CD4-positive, alpha-beta T cell (primary cell): ENCODE data around the gene SDK1. TPM values are rescaled to one million over a fixed set of nuclear protein-coding genes. Genes with fewer than 3 reads are reported as not detected.

Experiments used
- ATAC-seq: fragments of 200-7000 bp; cut with Tn5 transposase; one replicate; pipeline ENCODE4 v1.10.0; 2022; ENCODE audit warnings: mild to moderate bottlenecking; ENCODE audit not compliant: poor library complexity
- CTCF ChIA-PET: fragments of 350-600 bp; sonication (Branson Sonifier 250); formaldehyde crosslinking; loops from one replicate; lab custom pipeline; 2021; ENCODE audit warnings: antibody characterized with exemption, inconsistent platforms; lab: Charles Lee
- POLR2A ChIA-PET: fragments of 350-600 bp; sonication (Branson Sonifier 250); formaldehyde crosslinking; loops from one replicate; lab custom pipeline; 2021; ENCODE audit warnings: antibody characterized with exemption, inconsistent platforms; lab: Charles Lee
- DNase-seq, 14 experiments: peaks; one replicate each; pipeline ENCODE4 v3.0.0-alpha.2; 2013 to 2020; ENCODE audit warnings: mixed read lengths in 2 of 14
- H3K27ac ChIP-seq, 2 donors: one replicate each; pipeline versions ENCODE4 v1.5.1 to v1.7.0; 2013; ENCODE audit warnings: low read length in 2 of 2, low read depth in 1 of 2, mild to moderate bottlenecking in 1 of 2
- H3K27me3 ChIP-seq, 2 experiments: 1 replicate in 1 of 2; 2 replicates in 1 of 2; pipeline versions ENCODE4 v1.6.1 to v1.7.0; 2013; ENCODE audit warnings: low read length in 2 of 2, control low read depth in 1 of 2, mild to moderate bottlenecking in 1 of 2, moderate library complexity in 1 of 2; ENCODE audit not compliant: insufficient read depth in 2 of 2, control insufficient read depth in 1 of 2
- H3K36me3 ChIP-seq: one replicate; pipeline ENCODE4 v1.6.1; 2013; ENCODE audit warnings: low read length, control low read depth; ENCODE audit not compliant: insufficient read depth
- H3K4me1 ChIP-seq: one replicate; pipeline ENCODE4 v1.6.1; 2013; ENCODE audit warnings: low read length, control low read depth; ENCODE audit not compliant: insufficient read depth
- H3K4me3 ChIP-seq: one replicate; pipeline ENCODE4 v1.5.1; 2013; ENCODE audit warnings: mild to moderate bottlenecking, low read length, moderate library complexity
- H3K9me3 ChIP-seq, 2 experiments: 1 replicate in 1 of 2; 2 replicates in 1 of 2; pipeline versions ENCODE4 v1.6.1 to v1.7.0; 2013; ENCODE audit warnings: low read length in 2 of 2, mild to moderate bottlenecking in 2 of 2, control low read depth in 1 of 2, moderate library complexity in 1 of 2; ENCODE audit not compliant: control insufficient read depth in 1 of 2, insufficient read depth in 1 of 2
- H3K27ac Mint-ChIP-seq: one replicate; pipeline ENCODE4 v1.8.0; 2020; ENCODE audit warnings: mixed read lengths
- H3K27me3 Mint-ChIP-seq: one replicate; pipeline ENCODE4 v1.8.0; 2021; ENCODE audit warnings: mixed read lengths
- H3K36me3 Mint-ChIP-seq: one replicate; pipeline ENCODE4 v1.8.0; 2021; ENCODE audit warnings: low read depth, mixed read lengths
- H3K4me1 Mint-ChIP-seq: one replicate; pipeline ENCODE4 v1.8.0; 2021; ENCODE audit warnings: low read depth, mixed read lengths
- H3K4me3 Mint-ChIP-seq: one replicate; pipeline ENCODE4 v1.8.0; 2020; ENCODE audit warnings: mild to moderate bottlenecking, mixed read lengths
- H3K9me3 Mint-ChIP-seq: one replicate; pipeline ENCODE4 v1.8.0; 2020; ENCODE audit warnings: mixed read lengths
- intact Hi-C, 2 experiments: fragments of 100-400 bp; cut with DNase I in 1 of 2; cut with micrococcal nuclease in 1 of 2; formaldehyde crosslinking; loops; one replicate each; pipeline versions ENCODE4 v1.15.1 to v1.9.0; 2023 to 2025; cut with DNase I, micrococcal nuclease
- total RNA-seq, 174 experiments: library from RNA in 2 of 174; stranded (reverse) in 2 of 174; gene quantifications; one replicate each; pipeline ENCODE4 v1.2.3 and lab custom pipeline; 2021 to 2026
- TF ChIP-seq, protein P1 (sequence below): fragments of 200-600 bp; IDR thresholded peaks from one replicate; pipeline ENCODE4 v1.8.0; 2022; ENCODE audit warnings: antibody characterized with exemption, mild to moderate bottlenecking

SDK1 gene
- total RNA-seq, 2 experiments from 2014 or later = 1.1 to 1.3 TPM

DNA sequence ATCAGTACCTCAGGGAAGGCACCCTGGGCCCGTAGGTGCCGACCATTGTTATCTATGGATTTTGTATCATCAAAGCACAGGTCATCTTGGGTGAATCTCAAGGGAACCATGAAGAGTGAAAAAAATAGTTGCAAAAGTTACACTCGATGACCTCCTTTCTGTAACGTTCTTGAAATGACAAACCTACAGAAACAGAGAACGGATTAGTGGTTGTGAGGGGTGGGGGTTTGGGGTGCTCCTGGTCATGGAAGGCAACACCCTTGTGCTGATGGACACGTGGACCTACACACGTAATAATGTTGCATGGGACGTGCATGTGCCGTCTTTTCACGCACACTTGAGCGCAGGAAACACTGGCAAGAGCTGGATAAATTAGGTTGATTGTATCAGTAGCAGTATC is 655.9 kb downstream of the SDK1 start:
- ATAC-seq (no peak), DNase-seq (no peak)
- Mint-ChIP-seq H3K27me3 (no peaks in the 10 kb centered on the region), H3K4me1 (no peaks in the 10 kb centered on the region), H3K4me3 (no peak overlapping the region), H3K36me3 (no peaks in the 10 kb centered on the region), H3K9me3 (peaks cover 2% of the 10 kb centered on the region), H3K27ac (no peak overlapping the region)
- Histone ChIP-seq H3K9me3 (peaks cover 0 to 12% of the 10 kb centered on the region in 2 experiments), H3K4me1 (no peaks in the 10 kb centered on the region), H3K4me3 (no peak overlapping the region), H3K27ac (no peak overlapping the region), H3K36me3 (no peaks in the 10 kb centered on the region), H3K27me3 (no peaks in the 10 kb centered on the region)
- POLR2A ChIA-PET = no interaction called here
- CTCF ChIA-PET = no interaction called here
- TF ChIP-seq, protein P1, sequence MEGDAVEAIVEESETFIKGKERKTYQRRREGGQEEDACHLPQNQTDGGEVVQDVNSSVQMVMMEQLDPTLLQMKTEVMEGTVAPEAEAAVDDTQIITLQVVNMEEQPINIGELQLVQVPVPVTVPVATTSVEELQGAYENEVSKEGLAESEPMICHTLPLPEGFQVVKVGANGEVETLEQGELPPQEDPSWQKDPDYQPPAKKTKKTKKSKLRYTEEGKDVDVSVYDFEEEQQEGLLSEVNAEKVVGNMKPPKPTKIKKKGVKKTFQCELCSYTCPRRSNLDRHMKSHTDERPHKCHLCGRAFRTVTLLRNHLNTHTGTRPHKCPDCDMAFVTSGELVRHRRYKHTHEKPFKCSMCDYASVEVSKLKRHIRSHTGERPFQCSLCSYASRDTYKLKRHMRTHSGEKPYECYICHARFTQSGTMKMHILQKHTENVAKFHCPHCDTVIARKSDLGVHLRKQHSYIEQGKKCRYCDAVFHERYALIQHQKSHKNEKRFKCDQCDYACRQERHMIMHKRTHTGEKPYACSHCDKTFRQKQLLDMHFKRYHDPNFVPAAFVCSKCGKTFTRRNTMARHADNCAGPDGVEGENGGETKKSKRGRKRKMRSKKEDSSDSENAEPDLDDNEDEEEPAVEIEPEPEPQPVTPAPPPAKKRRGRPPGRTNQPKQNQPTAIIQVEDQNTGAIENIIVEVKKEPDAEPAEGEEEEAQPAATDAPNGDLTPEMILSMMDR = no peak
- intact Hi-C loops = no loop called here

DNA sequence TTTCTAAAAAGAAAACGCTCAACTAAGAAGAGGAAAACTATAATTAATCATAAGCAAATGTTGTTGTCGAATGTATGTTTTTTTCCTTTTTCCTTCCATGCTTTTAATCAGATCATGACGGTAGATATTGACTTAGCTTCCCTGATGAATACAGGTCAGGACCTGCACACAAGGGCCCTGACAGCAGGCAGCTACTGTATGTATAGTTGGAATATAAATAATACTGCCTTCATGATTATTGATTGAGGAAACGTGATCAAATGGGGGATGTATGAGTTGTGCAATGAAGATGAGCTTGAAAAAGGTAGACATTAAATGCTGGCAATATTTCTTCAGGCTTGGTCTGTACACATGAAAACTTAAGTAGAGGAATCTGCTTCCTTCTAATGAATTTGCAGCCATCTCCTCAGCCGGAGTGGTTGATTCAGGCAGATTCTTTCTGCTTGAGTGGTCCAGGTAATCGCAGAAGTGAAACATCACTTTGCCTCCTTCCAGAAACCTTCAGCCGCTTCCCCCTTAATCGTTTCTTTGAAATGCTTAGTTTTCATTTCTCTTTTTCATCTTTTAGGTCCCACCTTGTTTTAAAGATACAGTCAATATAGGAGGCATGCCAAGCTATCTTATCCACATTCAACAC is 656.5 kb downstream of the SDK1 start:
- Histone ChIP-seq H3K9me3 (peaks cover 0 to 18% of the 10 kb centered on the region in 2 experiments), H3K36me3 (no peaks in the 10 kb centered on the region), H3K27me3 (no peaks in the 10 kb centered on the region), H3K27ac (no peak overlapping the region), H3K4me3 (no peak overlapping the region), H3K4me1 (no peaks in the 10 kb centered on the region)
- intact Hi-C loops = no loop called here
- CTCF ChIA-PET = no interaction called here
- peaks cover 2% of the 10 kb centered on the region for H3K9me3 Mint-ChIP-seq
- H3K4me1 Mint-ChIP-seq = no peaks in the 10 kb centered on the region
- ATAC-seq (no peak), DNase-seq (no peak)
- no peaks in the 10 kb centered on the region for H3K36me3 Mint-ChIP-seq
- POLR2A ChIA-PET = no interaction called here
- H3K27me3 Mint-ChIP-seq = no peaks in the 10 kb centered on the region
- no peak overlapping the region for H3K27ac Mint-ChIP-seq
- H3K4me3 Mint-ChIP-seq = no peak overlapping the region
- TF ChIP-seq, protein P1 = no peak

DNA sequence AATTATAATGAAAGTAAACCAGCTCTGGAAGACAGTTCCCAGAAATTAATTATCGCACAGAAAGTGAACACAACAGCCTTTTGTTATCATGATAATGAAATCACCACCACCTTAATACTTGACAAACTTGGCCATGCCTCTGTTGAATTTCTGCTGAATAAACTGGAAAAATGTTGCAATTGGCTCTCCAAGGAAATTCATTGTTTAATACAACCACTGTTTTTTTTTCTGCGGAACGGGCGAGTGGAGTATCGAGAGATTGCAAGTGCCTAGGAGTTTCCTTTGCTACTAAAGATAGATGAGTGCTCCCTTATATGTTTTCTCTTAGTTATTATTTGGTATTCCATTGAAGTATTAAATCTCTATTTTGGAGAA is 657.0 kb downstream of the SDK1 start:
- POLR2A ChIA-PET = no interaction called here
- H3K4me3 Mint-ChIP-seq = no peak overlapping the region
- H3K4me1 ChIP-seq = no peaks in the 10 kb centered on the region
- no peaks in the 10 kb centered on the region for H3K36me3 Mint-ChIP-seq
- DNase-seq (no peak), ATAC-seq (no peak)
- H3K27ac ChIP-seq = no peak overlapping the region
- peaks cover 0 to 19% of the 10 kb centered on the region in 2 experiments for H3K9me3 ChIP-seq
- TF ChIP-seq, protein P1 = no peak
- H3K36me3 ChIP-seq = no peaks in the 10 kb centered on the region
- intact Hi-C loops = no loop called here
- H3K4me3 ChIP-seq = no peak overlapping the region
- H3K27ac Mint-ChIP-seq = no peak overlapping the region
- H3K4me1 Mint-ChIP-seq = no peaks in the 10 kb centered on the region
- CTCF ChIA-PET = no interaction called here
- no peaks in the 10 kb centered on the region for H3K27me3 ChIP-seq
- peaks cover 2% of the 10 kb centered on the region for H3K9me3 Mint-ChIP-seq
- no peaks in the 10 kb centered on the region for H3K27me3 Mint-ChIP-seq
